Measurements from ENCODE around the gene NLGN2.

The NLGN2 gene

GRCh38 chr17:7388856-7389255 lies 18.8 kb upstream of the NLGN2 start:
- Histone ChIP-seq H3K27me3 (ENCODE audit: insufficient read depth, poor library complexity, severe bottlenecking) (no peaks in the 10 kb centered on the region), H3K27ac (replicated peaks) (no peak overlapping the region), H3K4me3 (replicated peaks; ENCODE audit: insufficient read depth, low read length) (no peak overlapping the region)
- no peak for TF ChIP-seq REST (IDR thresholded peaks at IDR 0.05; ENCODE audit: insufficient replicate concordance, low read depth)
- no peak for DNase-seq (ENCODE audit: low read depth in 1 of 2, low spot score in 1 of 2)

- TF ChIP-seq CTCF (IDR thresholded peaks at IDR 0.05; ENCODE audit: insufficient read depth, low read length) (no peak), GABPA (IDR thresholded peaks at IDR 0.05; ENCODE audit: low read depth) (no peak), SPI1 (IDR thresholded peaks at IDR 0.05; ENCODE audit: borderline replicate concordance, low read depth) (no peak), REST (IDR thresholded peaks at IDR 0.05; ENCODE audit: insufficient replicate concordance, low read depth) (no peak), POLR2AphosphoS5 (IDR thresholded peaks at IDR 0.05; ENCODE audit: low read depth) (no peak)
- DNase-seq (ENCODE audit: low read depth in 1 of 2, low spot score in 1 of 2) = no peak
- Histone ChIP-seq H3K27ac (replicated peaks) (no peak overlapping the region), H3K4me3 (replicated peaks; ENCODE audit: insufficient read depth, low read length) (no peak overlapping the region), H3K27me3 (ENCODE audit: insufficient read depth, poor library complexity, severe bottlenecking) (no peaks in the 10 kb centered on the region)
Observed at GRCh38 chr17:7389924-7390910, 17.4 kb upstream of the NLGN2 start.

GRCh38 chr17:7391307-7391706 lies 16.3 kb upstream of the NLGN2 start:
- Histone ChIP-seq H3K27ac (replicated peaks) (no peak overlapping the region), H3K4me3 (replicated peaks; ENCODE audit: insufficient read depth, low read length) (no peak overlapping the region), H3K27me3 (ENCODE audit: insufficient read depth, poor library complexity, severe bottlenecking) (no peaks in the 10 kb centered on the region)
- no peak for TF ChIP-seq CTCF (IDR thresholded peaks at IDR 0.05; ENCODE audit: insufficient read depth, low read length)
- TF ChIP-seq POLR2AphosphoS5 (IDR thresholded peaks at IDR 0.05; ENCODE audit: low read depth) = no peak
- no peak for TF ChIP-seq GABPA (IDR thresholded peaks at IDR 0.05; ENCODE audit: low read depth)
- DNase-seq (ENCODE audit: low read depth in 1 of 2, low spot score in 1 of 2) = no peak

DNA sequence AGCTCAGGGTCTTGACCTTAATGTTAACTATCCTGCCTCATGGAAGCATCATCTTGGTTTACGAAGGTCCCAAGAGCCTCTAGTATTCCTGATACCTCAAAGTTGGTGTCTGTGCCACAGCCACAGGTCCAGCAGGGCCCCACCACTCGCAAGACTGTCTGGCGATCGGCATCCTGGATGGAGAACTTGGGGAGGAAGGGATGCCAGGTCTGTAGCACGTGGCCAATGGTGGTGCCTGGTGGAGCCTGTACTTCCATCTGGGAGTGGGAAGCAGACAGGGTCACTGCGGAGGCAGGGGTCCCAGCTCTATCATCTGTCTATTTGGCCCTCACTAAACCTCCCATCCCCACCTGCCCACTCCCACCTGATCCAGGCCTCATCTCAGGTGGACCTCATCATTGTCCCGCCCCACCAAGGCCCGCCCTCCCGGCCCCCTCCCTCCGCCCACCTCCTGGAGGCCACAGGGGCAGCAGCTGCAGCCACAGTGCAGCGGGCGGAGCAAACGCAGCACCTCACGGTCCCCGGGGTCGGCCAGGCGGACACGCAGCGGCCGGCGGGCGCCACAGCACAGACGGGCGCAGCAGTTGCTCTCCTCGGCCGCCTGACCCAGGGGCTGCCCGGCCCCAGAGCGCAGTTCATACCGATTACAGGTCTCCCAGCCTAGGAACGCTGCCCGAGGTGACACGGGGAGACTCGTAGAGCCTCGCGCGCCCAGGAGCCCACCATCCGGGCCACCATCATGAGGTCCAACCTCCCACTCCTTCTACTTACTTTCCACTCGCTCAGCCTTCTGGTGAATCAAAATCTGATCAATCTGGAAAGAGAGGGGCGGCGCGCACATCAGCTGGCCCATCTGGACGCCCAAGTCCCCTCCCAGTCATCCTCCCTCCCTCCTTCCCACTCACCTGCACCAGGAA lies 14.7 kb upstream of the NLGN2 start:
- Histone ChIP-seq H3K27ac (replicated peaks) (no peak overlapping the region), H3K4me3 (replicated peaks; ENCODE audit: insufficient read depth, low read length) (no peak overlapping the region), H3K27me3 (ENCODE audit: insufficient read depth, poor library complexity, severe bottlenecking) (no peaks in the 10 kb centered on the region)
- no peak for TF ChIP-seq SPI1 (IDR thresholded peaks at IDR 0.05; ENCODE audit: borderline replicate concordance, low read depth)
- no peak for DNase-seq (ENCODE audit: low read depth in 1 of 2, low spot score in 1 of 2)

All from HL-60 (cell line).